IMR-90 (cell line): ENCODE data around the gene FKRP.

Experiments used
- BHLHE40 ChIP-seq: fragments of 150-350 bp; IDR thresholded peaks from 2 replicates; pipeline ENCODE4 v1.6.1; 2016; ENCODE audit warnings: mild to moderate bottlenecking, low read depth, low read length
- CTCF ChIP-seq: conservative IDR thresholded peaks from 2 replicates; pipeline ENCODE4 v1.5.1; 2012; ENCODE audit warnings: mild to moderate bottlenecking, low read depth, low read length, improper control_type of control experiment
- POLR2A ChIP-seq: IDR thresholded peaks from 2 replicates; pipeline ENCODE4 v1.6.1; 2012; ENCODE audit warnings: mild to moderate bottlenecking, low read depth, low read length
- RFX5 ChIP-seq: IDR thresholded peaks from 2 replicates; pipeline ENCODE4 v1.8.0; 2012; ENCODE audit warnings: low read depth, mild to moderate bottlenecking, low read length, moderate library complexity
- SMC3 ChIP-seq: fragments of 150-350 bp; IDR thresholded peaks from 2 replicates; pipeline ENCODE4 v1.6.1; 2016; ENCODE audit warnings: low read depth, mild to moderate bottlenecking, antibody characterized with exemption, low read length, moderate library complexity

DNA sequence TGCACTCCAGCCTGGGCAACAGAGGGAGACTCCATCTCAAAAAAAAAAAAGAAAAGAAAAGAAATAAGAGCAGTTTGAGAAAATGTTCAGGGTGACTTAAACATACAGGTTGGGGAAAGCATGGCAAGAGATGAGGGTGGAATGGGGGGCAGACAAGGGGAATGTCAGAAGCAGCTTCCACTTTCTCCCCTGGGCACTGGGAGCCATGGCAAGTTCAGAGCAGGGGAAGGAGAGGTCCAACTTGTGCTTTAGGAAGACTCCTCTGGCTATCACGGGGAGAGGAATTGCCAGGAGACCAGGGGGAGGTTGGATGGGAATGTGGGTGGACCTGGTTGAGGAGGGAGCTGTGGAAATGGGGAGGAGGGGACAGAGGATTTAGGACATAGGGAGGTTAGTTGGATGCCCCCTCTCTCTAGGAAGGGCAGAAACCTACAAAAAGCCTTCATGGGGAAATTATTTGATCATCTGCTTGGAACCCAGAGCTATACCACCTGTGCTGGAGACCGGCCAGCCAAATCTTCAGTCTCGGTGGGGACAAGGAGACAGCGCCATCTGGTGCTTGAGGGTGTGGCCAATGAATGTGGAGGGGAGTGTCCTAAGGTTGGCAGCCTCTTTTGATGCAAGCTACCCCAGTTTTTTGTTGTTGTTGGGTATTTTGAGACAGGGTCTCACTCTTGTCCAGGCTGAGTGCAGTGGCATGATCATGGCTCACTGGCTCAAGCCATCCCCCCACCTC is 7.7 kb downstream of the FKRP start:
- TF ChIP-seq CTCF (peak; percentile 40), BHLHE40 (no peak), POLR2A (no peak), RFX5 (no peak), SMC3 (no peak)
